ENCODE measurements around the gene DSCAML1.

The DSCAML1 gene

GRCh38 chr11:117790279-117790678, 6.7 kb downstream of the DSCAML1 start:
- 95 to 100% methylated on average over 2 of the region's 3 CpGs for WGBS, 2 experiments (ENCODE audit: insufficient coverage in 2 of 2)
- H3K27ac ChIP-seq (ENCODE audit: low read depth, low read length, severe bottlenecking) = no peak overlapping the region
- no peaks in the 10 kb centered on the region for H3K4me1 ChIP-seq (ENCODE audit: control insufficient read depth, insufficient read depth, low read length, poor library complexity, severe bottlenecking)
- no peak overlapping the region for H3K4me3 ChIP-seq (ENCODE audit: extremely low read depth, insufficient read depth, low read length, poor library complexity, severe bottlenecking)
- no peaks in the 10 kb centered on the region for H3K9me3 ChIP-seq (ENCODE audit: control insufficient read depth, low read length)
- H3K36me3 ChIP-seq (ENCODE audit: control insufficient read depth, insufficient read depth, low read length) = no peaks in the 10 kb centered on the region

DNA sequence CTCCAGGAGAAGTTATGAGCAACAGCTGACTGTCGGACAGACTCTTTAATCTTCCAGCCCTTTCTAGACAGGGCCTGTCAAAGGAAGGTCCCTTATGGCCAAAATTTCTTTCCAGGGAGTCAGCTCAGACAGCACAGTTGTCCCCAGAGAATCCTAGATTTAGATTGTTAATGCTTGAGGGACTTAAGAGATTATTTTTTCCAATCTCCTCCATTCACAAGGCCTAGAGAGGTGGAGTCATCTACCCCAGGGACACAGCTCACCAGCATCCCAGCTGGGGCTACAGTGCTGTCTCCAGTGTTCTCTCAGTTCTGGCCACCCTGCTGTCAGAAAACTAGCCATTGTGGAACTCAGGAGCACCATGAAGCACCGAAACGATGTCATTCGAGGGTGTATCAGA, 7.8 kb downstream of the DSCAML1 start:
- 74 to 94% methylated on average over 4 of the region's 4 CpGs for WGBS, 2 experiments (ENCODE audit: insufficient coverage in 2 of 2)
- Histone ChIP-seq H3K27ac (ENCODE audit: low read depth, low read length, severe bottlenecking) (no peak overlapping the region), H3K4me1 (ENCODE audit: control insufficient read depth, insufficient read depth, low read length, poor library complexity, severe bottlenecking) (no peaks in the 10 kb centered on the region), H3K9me3 (ENCODE audit: control insufficient read depth, low read length) (no peaks in the 10 kb centered on the region), H3K36me3 (ENCODE audit: control insufficient read depth, insufficient read depth, low read length) (no peaks in the 10 kb centered on the region), H3K4me3 (ENCODE audit: extremely low read depth, insufficient read depth, low read length, poor library complexity, severe bottlenecking) (no peak overlapping the region)

DNA sequence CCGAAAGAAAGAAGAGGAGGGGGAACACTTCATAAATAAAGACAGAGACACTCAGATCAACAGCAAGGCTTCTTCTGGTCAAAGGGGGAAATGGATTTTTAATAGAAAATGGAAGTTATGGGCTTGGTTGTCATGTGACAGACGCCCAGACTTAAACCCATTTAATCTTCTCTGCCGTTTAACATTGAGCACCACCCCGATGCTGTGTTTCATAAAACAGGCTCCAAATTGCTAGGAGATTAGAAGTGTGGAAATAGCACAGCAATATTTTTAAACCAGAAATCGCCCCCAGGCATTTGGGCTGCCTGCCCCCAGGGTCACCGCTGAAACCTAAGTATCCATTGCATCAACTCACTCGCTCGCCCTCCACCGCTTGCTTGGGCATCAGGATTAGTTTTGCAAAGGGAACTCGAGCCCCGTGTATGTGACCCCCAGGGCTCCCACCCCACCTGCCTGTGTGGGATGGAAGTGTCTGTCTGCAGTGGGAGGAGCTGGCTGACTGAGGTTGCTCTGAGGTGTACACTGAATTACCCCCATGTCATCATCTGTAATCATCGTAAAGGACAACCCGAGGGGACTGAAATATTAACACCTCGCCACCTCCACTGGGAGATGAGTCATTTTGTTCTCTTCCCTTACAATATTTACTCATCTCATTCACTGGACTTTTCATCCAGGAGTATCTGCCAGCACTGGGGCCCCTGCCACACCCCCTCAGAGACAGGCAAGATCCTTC, 10.7 kb downstream of the DSCAML1 start:
- H3K4me3 ChIP-seq (ENCODE audit: extremely low read depth, insufficient read depth, low read length, poor library complexity, severe bottlenecking) = no peak overlapping the region
- H3K27ac ChIP-seq (ENCODE audit: low read depth, low read length, severe bottlenecking) = no peak overlapping the region
- H3K36me3 ChIP-seq (ENCODE audit: control insufficient read depth, insufficient read depth, low read length) = no peaks in the 10 kb centered on the region
- no peaks in the 10 kb centered on the region for H3K9me3 ChIP-seq (ENCODE audit: control insufficient read depth, low read length)
- 93 to 94% methylated on average over 5 to 8 of the region's 14 CpGs for WGBS, 2 experiments (ENCODE audit: insufficient coverage in 2 of 2)
- H3K4me1 ChIP-seq (ENCODE audit: control insufficient read depth, insufficient read depth, low read length, poor library complexity, severe bottlenecking) = no peaks in the 10 kb centered on the region

DNA sequence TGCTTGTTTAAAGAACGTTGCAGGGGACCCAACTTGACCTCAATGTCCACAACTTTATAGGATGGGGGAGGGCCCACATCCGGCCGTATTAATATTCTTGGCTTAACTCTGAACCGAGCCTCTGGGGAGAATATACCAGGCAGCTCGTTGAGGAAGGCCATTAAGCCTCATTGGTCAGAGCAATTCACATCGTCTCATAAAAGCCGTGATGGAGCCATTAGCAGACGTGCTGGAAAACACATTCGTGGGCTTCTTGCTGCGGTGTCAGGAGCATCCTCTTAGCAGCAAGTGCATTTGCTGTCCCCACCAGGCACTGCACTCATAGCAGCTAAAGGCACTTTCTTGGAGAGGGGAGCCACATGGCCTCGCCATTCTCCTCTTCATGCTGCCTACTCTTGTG, 14.9 kb downstream of the DSCAML1 start:
- H3K4me1 ChIP-seq (ENCODE audit: control insufficient read depth, insufficient read depth, low read length, poor library complexity, severe bottlenecking) = no peaks in the 10 kb centered on the region
- no peaks in the 10 kb centered on the region for H3K36me3 ChIP-seq (ENCODE audit: control insufficient read depth, insufficient read depth, low read length)
- 85 to 90% methylated on average over 10 of the region's 11 CpGs for WGBS, 2 experiments (ENCODE audit: insufficient coverage in 2 of 2)
- no peak overlapping the region for H3K4me3 ChIP-seq (ENCODE audit: extremely low read depth, insufficient read depth, low read length, poor library complexity, severe bottlenecking)
- no peaks in the 10 kb centered on the region for H3K9me3 ChIP-seq (ENCODE audit: control insufficient read depth, low read length)
- H3K27ac ChIP-seq (ENCODE audit: low read depth, low read length, severe bottlenecking) = no peak overlapping the region

GRCh38 chr11:117781627-117782026, 15.4 kb downstream of the DSCAML1 start:
- WGBS, 2 experiments (ENCODE audit: insufficient coverage in 2 of 2) = 92 to 95% methylated on average over 3 to 4 of the region's 4 CpGs
- Histone ChIP-seq H3K4me1 (ENCODE audit: control insufficient read depth, insufficient read depth, low read length, poor library complexity, severe bottlenecking) (no peaks in the 10 kb centered on the region), H3K9me3 (ENCODE audit: control insufficient read depth, low read length) (no peaks in the 10 kb centered on the region), H3K27ac (ENCODE audit: low read depth, low read length, severe bottlenecking) (no peak overlapping the region), H3K36me3 (ENCODE audit: control insufficient read depth, insufficient read depth, low read length) (no peaks in the 10 kb centered on the region), H3K4me3 (ENCODE audit: extremely low read depth, insufficient read depth, low read length, poor library complexity, severe bottlenecking) (no peak overlapping the region)

DNA sequence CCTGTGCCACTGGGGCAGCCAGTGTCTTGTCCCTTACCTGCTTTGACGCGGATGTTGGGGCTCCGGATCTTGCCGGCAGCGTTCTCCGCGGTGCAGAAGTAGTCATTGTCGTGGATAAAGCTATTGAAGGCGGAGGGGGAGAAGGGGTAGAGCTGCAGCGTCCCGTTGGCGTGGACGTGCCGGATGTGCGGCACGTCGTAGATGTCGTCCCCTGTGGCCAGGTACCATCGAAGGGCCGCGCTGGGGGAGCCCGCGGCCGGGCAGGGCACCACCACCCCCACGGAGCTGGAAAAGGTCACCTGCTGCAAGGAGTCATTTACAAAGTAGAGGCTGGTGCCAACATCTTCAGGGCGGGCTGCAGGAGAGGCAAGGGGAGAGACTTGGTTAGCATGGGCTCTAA, 16.6 kb downstream of the DSCAML1 start:
- H3K4me3 ChIP-seq (ENCODE audit: extremely low read depth, insufficient read depth, low read length, poor library complexity, severe bottlenecking) = no peak overlapping the region
- H3K36me3 ChIP-seq (ENCODE audit: control insufficient read depth, insufficient read depth, low read length) = no peaks in the 10 kb centered on the region
- WGBS, 2 experiments (ENCODE audit: insufficient coverage in 2 of 2) = 92 to 93% methylated on average over 24 to 25 of the region's 26 CpGs
- H3K9me3 ChIP-seq (ENCODE audit: control insufficient read depth, low read length) = no peaks in the 10 kb centered on the region
- H3K27ac ChIP-seq (ENCODE audit: low read depth, low read length, severe bottlenecking) = no peak overlapping the region
- no peaks in the 10 kb centered on the region for H3K4me1 ChIP-seq (ENCODE audit: control insufficient read depth, insufficient read depth, low read length, poor library complexity, severe bottlenecking)

- Histone ChIP-seq H3K36me3 (ENCODE audit: control insufficient read depth, insufficient read depth, low read length) (no peaks in the 10 kb centered on the region), H3K27ac (ENCODE audit: low read depth, low read length, severe bottlenecking) (no peak overlapping the region), H3K4me1 (ENCODE audit: control insufficient read depth, insufficient read depth, low read length, poor library complexity, severe bottlenecking) (no peaks in the 10 kb centered on the region), H3K4me3 (ENCODE audit: extremely low read depth, insufficient read depth, low read length, poor library complexity, severe bottlenecking) (no peak overlapping the region), H3K9me3 (ENCODE audit: control insufficient read depth, low read length) (no peaks in the 10 kb centered on the region)
- no CpG with 5 or more reads among the region's 3 CpGs for whole genome bisulfite sequencing, 2 experiments (ENCODE audit: insufficient coverage in 2 of 2)
Observed at GRCh38 chr11:117774553-117774952, 22.5 kb downstream of the DSCAML1 start.

DNA sequence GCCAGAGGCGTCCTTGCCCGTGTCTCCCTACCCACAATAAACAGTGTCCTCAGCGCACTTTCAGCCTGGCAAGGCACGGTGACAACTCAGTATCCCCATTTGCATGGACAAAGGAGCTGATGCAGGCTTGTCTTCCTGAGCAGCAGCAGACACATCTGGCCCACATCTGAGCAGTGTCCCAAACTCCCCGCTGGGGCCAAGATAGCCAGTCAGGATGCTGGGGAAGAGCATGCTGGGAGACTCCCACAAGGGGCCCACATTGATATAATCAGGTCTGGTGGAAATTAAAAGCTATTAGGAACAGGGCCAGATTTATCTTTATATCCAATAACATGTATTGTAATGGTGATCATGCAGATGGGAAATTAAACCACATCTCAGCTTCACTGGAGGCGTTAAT, 24.7 kb downstream of the DSCAML1 start:
- H3K4me3 ChIP-seq (ENCODE audit: extremely low read depth, insufficient read depth, low read length, poor library complexity, severe bottlenecking) = no peak overlapping the region
- no peak overlapping the region for H3K27ac ChIP-seq (ENCODE audit: low read depth, low read length, severe bottlenecking)
- WGBS, 2 experiments (ENCODE audit: insufficient coverage in 2 of 2) = 89 to 93% methylated on average over 3 to 5 of the region's 6 CpGs
- no peaks in the 10 kb centered on the region for H3K4me1 ChIP-seq (ENCODE audit: control insufficient read depth, insufficient read depth, low read length, poor library complexity, severe bottlenecking)
- H3K36me3 ChIP-seq (ENCODE audit: control insufficient read depth, insufficient read depth, low read length) = no peaks in the 10 kb centered on the region
- H3K9me3 ChIP-seq (ENCODE audit: control insufficient read depth, low read length) = no peaks in the 10 kb centered on the region

- no peaks in the 10 kb centered on the region for H3K4me1 ChIP-seq (ENCODE audit: control insufficient read depth, insufficient read depth, low read length, poor library complexity, severe bottlenecking)
- WGBS, 2 experiments (ENCODE audit: insufficient coverage in 2 of 2) = 88 to 94% methylated on average over 6 to 7 of the region's 7 CpGs
- no peaks in the 10 kb centered on the region for H3K36me3 ChIP-seq (ENCODE audit: control insufficient read depth, insufficient read depth, low read length)
- no peaks in the 10 kb centered on the region for H3K9me3 ChIP-seq (ENCODE audit: control insufficient read depth, low read length)
- H3K27ac ChIP-seq (ENCODE audit: low read depth, low read length, severe bottlenecking) = no peak overlapping the region
- H3K4me3 ChIP-seq (ENCODE audit: extremely low read depth, insufficient read depth, low read length, poor library complexity, severe bottlenecking) = no peak overlapping the region
Observed at GRCh38 chr11:117771841-117772240, 25.2 kb downstream of the DSCAML1 start.

DNA sequence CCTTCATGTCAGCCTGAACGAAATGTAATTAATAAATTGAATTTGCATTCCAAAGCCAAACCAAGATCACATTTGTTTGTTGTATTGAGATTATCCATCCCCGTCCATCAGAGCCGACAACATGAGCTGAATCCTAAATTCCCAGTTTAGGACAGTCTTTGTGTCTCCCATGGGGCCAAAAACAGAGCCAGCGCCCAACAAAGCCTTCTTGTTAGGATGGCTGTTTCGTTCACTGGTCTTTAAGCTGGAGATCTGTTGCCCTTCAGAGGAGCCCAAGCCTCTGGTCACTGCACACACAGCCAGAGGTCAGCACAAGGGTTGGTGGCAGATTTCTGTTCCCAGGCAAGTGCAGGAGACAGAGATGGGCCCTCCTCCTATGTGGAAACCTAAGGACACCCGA, 25.8 kb downstream of the DSCAML1 start:
- Histone ChIP-seq H3K4me3 (ENCODE audit: extremely low read depth, insufficient read depth, low read length, poor library complexity, severe bottlenecking) (no peak overlapping the region), H3K4me1 (ENCODE audit: control insufficient read depth, insufficient read depth, low read length, poor library complexity, severe bottlenecking) (no peaks in the 10 kb centered on the region), H3K27ac (ENCODE audit: low read depth, low read length, severe bottlenecking) (no peak overlapping the region), H3K36me3 (ENCODE audit: control insufficient read depth, insufficient read depth, low read length) (no peaks in the 10 kb centered on the region), H3K9me3 (ENCODE audit: control insufficient read depth, low read length) (no peaks in the 10 kb centered on the region)
- 91 to 97% methylated on average over 4 to 5 of the region's 6 CpGs for WGBS, 2 experiments (ENCODE audit: insufficient coverage in 2 of 2)

DNA sequence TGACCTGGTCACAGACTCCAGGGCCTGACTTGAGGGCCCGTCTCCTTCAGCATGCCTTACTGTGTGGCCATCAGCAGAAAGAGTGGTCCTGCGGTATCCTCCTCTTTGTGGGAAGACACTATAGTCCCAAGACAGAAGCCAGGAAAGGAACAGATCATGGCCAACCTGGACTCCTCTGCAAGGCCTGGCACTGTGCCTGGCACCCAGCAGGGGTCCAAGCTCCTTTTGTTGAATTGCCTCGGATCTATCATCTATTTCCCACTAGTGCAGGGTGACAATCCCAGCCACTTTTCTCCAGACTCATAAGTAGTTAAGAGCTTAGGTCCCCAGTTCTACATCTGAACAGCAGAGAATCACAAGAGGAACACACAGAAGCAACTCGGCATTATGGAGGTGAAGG, 27.0 kb downstream of the DSCAML1 start:
- no peaks in the 10 kb centered on the region for H3K9me3 ChIP-seq (ENCODE audit: control insufficient read depth, low read length)
- H3K4me3 ChIP-seq (ENCODE audit: extremely low read depth, insufficient read depth, low read length, poor library complexity, severe bottlenecking) = no peak overlapping the region
- H3K27ac ChIP-seq (ENCODE audit: low read depth, low read length, severe bottlenecking) = no peak overlapping the region
- 87 to 91% methylated on average over 3 to 4 of the region's 4 CpGs for WGBS, 2 experiments (ENCODE audit: insufficient coverage in 2 of 2)
- no peaks in the 10 kb centered on the region for H3K36me3 ChIP-seq (ENCODE audit: control insufficient read depth, insufficient read depth, low read length)
- no peaks in the 10 kb centered on the region for H3K4me1 ChIP-seq (ENCODE audit: control insufficient read depth, insufficient read depth, low read length, poor library complexity, severe bottlenecking)
